Activated CD8-positive, alpha-beta memory T cell treated with anti-CD3 and anti-CD28 coated beads for 48 hours (primary cell): Measurements from ENCODE around the gene SH3RF3.

Source experiments
- DNase-seq, 3 experiments: peaks; one replicate each; pipeline ENCODE4 v3.0.0-alpha.2; 2020; ENCODE audit warnings: low read depth in 2 of 3, low spot score in 2 of 3

SH3RF3 gene

DNA sequence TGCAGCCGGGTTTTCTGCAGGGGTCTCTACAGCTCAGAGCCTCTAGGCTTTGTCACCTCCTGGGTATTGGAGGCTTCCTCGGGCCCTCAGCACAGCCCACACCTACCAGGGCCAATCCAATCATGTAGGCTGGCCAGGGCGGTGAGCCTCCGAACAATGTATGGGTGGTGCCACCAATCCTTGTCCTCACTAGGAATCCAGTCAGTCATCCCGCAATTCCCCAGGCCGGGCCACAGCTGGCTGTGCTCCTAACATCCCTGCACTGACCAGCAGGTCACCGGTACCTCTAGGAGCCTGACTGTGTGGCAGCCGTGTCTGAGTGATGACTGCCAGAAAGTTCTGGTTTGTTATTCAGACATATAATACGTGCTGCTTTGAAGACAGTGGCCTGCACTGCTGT lies 129.4 kb downstream of the SH3RF3 start:
- no peak for DNase-seq

DNA sequence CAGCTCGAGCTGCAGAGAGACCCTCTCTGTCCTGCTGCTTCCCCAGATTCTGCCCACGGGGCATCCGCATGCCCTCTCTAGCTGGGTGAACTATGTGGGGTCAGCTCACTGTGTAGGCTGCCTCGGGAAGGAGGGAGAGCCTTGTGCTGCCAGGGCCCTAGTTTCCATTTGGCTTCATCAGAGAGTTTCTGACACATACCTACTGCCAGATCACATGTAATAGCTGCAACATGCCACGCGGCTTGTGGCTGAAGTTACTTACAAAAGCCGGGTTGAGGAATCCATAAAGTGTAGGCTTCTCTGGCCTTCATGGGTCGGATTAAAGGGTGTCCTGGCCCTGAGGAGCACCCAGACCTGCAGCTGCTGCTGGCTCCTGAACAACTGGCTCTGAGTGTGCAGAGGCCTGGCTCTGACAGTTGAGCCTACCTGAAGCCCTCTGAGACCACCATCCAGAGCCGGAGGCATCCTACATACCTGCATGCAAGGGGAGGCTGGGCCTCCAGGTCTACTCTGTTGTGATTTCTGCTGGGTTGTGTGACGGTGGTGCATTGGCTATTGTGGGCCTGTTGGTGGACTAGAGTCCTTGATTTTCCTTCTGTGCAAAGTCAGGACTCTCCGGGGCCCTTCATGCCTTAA lies 130.0 kb downstream of the SH3RF3 start:
- no peak for DNase-seq

DNA sequence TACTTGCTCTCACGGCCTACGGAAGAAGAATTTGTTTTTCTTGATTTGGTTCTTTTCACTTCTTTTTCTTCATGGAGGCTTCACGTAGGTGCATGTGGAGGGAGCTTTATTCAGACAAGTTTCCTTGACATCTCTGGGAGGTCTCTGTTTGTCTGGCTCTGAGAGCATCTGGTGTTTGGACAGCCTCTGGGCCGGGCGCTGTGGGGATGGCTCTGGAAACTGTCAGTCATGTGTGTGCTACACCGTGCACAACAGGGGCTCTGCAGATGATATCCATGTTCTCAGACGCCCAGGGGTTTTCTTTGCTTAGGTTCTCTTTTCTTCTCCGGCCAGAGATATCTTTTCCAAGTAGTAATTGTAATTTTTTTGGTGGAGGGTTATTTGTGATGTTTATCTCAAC lies 130.7 kb downstream of the SH3RF3 start:
- no peak for DNase-seq

DNA sequence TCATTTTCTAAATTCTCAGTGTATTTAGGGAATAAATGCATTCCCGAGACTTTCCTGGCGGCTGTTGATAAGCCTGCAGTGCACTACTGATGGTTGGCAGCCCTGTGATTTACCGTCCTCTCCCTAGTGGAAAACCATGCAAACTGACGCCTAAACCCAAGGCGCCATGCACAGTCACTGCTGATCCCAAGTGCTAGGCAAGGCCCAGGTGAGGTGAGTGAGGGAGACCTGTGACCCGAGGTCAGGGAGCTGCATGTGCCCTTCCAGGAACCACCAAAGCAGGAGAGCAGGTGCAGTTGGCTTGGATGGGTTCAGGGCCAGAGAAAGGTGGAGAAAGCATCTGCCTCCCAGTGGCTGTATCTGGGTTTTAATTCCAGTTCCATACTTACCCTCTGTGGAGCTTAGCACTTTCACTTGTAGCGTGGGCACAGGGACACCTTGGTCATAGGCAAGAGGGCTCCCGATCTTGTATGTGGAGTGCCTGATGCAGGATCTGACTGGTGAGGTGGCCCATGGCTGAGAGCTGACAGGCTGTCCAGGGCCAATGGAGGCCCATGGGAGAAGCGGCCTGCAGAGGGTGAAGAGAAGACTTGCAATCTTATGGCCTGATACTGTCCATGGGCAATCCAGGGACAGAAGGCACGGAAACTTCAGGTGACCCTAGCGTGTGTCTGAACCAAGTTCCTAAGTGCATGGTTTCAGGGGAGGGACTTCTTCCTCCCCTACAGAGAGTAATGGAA lies 131.3 kb downstream of the SH3RF3 start:
- DNase-seq: no peak

DNA sequence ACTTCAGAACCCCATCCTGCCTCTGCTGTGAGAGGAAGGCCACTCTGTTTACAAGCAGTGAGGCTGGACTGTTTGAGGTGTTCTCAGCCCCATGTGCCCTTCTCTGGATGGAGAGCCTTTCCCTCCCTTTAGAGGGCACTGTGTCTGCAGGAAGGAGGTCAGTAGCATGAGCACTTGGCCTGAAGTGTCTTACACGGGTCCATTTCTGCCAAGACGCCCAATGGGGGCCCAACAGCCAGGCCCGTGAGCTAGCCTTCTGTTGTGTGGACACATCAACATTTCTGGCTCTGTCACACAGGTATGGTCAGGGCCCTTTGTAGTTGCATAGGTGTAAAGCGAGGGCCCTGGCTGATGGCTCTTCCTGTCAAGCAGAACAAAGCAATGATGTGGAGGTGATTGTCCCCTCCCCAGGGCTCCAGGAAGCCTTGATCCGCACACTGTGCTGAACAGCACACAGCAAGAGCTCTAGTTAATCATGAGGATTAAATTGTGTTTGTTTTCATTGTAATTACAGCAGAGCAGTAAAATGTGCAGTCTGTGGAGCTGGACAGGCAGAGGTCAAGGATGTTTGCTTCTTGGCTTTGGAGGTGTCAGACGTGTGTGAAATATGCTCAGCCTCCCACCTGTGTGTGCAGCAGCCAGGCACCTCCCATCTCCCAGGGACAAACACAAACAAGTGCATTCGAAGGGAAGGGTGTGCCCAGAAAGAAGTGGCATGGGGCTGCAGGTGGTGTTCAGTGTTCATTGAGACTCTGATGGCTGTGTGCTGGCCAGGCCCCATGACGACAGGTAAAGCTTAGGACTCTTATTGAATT lies 132.1 kb downstream of the SH3RF3 start:
- DNase-seq: no peak

DNA sequence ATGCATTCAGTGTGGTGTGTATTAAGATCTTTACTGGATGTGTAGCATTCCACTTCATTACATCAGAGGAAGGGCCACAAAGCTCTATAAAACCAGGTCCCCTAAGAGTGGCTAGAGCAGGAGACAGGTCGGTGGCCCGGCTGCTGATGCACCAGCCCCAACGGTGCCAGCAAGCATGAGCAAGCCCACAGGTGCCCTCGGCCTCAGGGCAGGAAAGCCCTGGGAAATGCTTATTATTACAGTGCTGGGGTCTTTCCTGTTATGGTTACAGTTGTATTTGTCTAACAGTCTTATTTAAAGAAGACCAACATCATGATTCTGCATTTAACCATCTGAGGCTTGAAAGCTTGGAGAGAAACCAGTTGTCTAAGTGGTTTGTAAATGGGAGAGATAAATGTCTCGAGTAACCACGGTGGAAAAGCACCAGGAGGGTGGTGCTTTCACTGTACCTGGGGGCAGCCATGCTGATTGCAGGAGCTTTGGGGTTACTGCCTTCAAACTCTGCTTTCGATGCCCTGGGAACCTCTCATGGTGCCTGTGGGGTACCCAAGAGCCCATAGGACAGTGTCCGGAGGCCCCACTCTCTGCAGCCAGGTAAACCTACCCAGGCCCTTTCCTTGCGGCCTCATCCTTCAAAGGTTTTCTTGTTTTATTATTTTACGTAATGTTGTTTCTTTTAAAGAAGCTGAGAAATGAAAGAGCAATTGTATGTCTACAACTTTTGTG lies 133.1 kb downstream of the SH3RF3 start:
- DNase-seq: no peak

DNA sequence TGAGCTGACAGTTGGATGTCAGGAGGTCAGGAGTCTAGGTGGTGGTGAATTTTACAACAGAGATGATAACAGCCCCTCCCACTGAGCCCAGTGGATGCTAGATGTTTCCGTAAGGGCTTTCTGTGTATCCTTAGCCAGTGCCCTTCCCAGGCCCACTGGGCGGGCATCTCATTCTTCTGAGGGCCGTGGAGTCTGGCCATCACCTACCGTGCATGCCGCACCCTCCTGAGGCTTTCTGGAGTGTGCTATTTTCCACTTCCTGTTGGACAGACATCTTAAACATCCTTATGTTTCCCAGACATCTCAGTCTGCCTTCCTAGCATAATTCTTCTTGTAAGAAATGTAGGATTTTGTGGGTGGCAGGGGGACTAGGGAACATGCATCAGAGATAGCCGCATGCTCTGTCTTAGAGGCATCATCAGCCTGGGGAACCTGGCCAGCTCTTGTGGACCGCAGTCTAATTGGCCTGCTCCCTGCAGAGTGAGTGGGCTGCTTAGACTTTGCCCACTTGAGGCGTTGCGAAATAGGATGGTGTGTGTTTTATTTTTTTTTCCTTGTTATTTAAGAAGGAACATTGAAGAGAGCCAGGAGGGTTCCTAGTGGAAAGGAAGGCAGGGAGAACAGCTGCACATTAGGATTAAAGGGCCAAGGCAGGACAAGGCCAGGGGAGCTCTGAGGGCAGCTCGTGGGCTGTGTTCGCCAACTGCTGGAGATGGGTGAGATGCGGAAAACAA lies 135.8 kb downstream of the SH3RF3 start:
- no peak for DNase-seq

DNA sequence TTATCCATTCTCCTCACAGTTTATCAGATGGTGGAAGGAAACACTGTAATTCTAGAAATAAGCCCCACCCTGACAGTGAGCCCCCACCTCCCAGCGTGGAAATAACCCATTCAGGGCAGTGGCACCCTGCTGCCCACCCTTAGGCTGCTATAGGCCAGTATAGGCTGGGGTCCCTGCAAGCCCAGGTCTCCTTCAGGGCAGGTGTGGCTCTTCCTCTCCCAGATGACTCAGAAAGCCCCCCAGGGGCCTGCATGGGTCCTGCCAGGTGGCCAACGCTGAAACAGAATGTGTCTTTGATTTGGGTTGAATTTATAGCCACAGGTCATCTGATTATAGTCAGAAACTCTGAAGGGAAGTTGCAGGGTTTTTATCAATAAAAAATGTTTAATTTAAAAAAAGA lies 136.4 kb downstream of the SH3RF3 start:
- DNase-seq: no peak

DNA sequence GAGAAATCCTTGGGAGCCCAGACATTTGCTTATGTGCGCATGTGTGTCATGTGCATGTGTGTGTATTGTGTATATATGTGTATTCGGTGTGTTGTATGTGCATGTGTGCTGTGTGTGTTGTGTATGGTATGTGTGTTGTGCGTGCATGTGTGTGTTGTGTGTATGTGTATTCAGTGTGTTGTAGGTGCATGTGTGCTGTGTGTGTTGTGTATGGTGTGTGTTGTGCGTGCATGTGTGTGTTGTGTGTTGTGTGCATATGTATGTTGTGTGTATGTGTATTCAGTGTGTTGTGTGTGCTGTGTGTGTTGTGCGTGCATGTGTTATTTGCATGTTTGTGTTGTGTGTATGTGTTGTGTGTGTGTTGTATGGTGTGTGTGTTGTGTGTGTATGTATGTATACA lies 136.9 kb downstream of the SH3RF3 start:
- DNase-seq: no peak

DNA sequence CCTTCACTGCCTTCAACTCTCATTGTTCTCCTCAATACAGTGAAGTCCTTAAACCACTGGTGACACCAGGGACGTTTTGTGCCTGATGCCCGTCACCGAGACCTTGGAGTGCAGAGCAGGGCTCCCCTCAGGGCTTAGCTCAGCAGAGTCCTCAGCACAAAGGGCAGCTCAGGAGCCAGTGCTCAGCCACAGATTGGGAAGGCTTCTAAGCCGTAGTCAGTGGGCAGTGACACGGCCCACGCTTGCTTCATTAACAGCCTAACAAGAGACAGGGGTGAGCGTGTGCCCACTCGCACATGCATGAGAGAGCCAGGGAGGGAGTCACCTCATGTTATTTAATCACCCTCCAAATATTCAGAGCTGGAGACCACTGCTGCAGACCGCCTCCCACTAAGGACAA lies 137.5 kb downstream of the SH3RF3 start:
- no peak for DNase-seq

DNA sequence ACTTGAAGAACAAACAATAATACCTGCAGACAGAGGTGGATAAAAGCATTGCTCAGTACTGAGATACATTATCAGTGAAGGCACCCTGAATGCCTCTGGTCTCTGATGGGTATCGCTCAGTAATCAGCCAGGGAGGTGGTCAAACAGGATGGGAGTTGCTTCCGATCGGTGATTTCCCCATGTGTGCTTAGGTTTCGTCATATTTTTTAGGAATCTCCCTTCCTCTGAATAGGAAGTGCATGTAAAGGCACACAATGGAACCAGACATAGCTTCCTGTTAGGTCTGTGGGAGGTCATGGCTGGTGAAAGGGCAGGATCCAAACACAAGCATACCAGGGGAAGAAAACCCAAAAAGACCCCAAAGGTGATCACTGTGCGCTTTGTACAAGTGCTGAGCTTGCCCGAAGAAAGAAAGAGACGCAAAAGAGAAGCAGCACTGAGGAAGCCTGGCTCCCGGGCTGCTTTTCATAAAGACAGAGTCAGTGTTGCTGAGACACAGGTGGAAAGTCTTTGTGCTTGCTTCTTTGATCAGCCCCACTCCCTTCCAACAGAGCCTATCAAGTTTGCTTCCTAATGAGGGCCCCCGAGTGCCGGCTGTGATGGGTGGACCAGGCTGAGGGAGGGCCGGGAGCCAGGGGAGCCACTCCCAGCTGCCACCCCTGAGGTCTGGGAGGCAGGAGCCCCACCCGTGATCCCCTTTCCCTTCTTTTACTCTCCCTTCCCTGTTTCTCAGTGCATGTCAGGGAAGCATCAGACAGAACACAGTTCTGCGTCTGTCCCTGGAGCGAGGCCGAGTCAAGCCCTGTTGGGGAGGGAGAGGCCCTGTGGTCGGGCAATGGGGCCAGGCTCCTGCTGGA lies 138.2 kb downstream of the SH3RF3 start:
- DNase-seq: no peak

DNA sequence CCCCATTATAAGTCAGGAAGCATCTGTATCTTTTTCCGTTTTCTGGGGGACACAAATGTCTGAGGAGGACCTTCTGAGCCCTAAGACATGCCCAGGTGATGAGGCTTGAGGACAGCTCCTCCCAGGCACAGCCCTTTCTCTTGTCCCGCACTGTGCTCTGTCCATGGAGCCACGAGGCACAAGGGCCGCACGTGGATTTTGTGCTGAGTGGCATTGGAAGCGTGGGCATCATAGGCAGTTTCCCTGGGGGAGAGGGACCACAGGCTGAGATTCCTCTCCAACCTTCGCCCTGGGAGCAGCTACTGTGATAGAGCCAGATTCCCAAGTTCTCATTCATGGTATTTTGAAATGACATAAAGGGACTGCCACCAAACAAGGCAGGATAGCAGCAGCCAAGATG lies 139.9 kb downstream of the SH3RF3 start:
- DNase-seq: no peak

DNA sequence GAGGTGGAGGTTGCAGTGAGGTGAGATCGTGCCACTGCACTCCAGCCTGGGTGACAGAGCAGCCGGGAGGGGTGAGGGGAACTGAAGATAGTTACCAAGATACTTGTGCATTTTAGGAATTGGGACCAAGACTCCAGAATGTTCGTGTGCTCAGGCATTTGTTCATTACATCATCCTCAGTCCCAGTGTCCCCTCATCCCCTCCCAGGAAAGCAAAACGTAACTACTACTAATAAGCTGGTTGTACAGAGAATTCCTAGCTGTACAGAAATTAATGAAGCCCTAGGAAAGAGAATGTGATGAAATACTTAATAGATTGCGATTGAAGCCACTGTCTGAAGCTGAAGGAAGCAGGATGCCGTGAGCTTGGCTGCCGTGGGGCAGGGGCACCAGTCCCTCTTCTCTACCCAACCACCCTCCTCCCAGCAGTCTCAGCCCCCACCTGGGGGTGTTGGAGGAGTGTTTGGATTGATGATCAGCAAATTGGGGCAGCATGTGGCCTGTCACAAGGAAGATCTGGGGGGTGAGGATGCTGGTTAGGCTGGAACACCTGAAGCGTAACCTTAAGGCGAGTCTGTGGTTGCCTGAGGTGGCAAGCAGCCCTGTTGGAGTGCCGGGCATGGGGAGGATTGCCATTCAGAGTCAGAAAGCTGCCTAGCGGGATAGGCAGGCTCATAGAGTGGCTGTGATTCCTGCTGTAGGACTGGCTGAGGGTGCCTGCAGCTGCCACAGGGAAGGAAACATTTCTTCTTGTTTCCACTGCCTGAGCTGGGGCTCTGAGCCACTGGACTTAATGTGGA lies 140.9 kb downstream of the SH3RF3 start:
- DNase-seq: no peak

DNA sequence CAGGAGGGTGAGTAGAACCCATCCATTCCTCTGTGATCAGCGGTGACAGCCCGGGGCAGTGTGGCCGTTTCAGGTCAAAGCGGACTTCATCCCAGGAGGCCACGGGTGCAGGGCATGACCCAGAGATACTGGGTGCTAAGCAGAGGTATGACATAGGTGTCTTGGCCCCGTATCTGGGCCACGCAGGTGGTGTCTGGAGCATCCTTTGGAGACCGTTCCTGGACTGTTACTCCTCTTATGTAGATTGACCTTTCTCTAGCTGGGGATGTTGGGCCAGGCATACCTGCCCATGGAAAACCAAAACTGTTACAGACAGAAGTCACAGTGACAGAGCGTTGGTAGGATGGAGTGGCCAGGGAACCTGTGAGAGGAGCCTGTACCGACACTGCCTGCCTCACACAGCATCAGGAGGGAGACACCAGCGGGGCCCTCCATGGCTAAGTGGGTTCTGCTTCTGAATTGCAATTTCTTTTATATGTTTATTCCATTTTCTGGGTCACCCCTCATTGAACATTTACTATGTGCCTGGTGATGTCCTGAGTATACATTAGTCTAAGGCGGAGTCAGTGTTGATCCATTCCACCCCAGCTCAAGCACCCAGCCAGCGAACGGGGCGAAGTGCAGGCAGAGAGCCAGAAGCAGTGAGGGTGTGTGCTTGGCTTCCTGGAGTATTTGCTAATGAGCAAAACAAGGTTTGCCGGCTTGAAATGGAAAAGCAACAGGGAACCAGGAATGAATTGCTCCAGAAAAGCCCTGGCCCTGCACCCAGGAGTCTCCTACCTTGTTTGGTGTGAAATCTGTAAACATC lies 141.7 kb downstream of the SH3RF3 start:
- DNase-seq: no peak

DNA sequence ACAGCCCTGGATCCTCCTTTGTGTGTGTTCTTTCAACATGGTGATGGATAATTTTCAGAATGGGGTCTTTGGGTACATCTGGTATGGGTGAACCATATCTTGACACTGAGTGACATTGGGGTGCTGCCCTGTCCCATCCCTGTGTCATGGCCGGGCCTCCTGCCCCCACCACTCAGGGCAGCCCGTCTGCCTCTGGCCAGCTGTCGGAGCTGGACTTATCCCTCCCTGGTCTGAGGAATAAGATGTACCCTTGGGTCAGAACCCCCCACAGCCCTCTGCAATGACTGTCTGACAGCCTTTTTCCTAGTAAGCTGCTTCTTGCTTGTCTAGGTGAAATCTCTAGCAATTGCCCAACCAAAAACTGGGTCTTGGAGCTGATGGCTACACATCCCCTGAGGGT lies 142.9 kb downstream of the SH3RF3 start:
- no peak for DNase-seq

DNA sequence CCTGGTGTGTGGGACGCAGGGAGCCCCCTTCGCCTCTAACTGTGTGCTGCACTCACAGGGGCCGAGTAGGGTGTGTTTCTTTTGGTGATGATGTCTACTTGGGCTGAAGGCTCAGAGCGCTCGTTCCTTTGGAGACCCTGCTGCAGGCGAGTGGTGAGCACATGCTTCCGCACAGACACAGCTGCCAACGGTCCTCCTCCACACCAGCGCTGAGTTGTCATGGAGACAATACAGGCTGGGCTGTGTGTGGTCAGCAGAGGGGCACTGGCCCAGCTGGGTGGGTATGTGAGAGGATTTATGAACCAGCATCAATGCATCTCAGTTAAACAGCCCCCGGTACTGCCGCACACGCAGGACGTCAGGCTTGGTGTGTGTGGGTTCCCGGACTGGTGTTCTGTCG lies 143.5 kb downstream of the SH3RF3 start:
- DNase-seq: no peak

DNA sequence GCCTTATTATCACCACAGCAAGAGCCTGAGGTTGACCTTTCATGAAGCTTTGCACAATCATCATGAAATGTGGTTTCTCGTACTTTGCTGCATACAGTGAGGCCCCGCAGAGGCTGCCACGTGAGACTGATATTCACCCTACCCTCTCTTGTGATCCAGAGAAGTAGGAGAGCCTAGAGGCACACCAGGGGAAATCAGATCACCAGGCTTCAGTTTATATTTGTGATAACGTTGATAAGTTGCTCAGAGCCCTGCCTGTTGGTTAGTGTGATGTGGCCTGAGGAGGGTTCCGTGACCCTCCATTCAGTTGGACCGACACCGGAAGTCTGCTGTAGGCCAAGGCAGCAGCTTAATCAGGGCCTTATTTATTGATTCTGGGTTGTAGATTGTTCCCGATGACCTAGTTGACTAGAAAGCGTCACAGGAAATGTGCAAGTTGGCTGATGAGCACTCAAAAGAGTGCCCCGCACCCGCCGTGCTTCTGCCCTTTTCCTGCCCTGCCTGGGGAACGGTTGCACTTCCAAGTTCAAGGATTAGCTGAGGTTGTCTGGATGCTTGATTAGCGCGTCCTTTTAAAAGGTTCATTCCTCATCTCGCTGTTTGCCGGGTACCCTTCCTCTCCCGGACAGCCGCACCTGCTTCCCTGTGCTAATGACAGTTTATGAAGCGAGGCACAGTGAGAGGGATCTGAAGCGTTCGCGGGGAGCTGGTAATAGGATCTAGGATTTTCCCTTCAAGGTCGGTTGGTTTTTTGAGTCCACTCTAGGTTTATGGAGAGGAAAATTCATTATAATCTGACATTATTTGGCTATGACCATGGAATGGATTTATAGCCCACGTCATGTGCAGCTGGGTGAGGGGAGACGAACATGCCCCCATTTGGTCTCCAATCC lies 146.4 kb downstream of the SH3RF3 start:
- no peak for DNase-seq
